Activated CD4-positive, alpha-beta T cell treated with anti-CD3 and anti-CD28 coated beads for 36 hours (primary cell): ENCODE results near the gene ADAP1. TPM values are rescaled to one million over a fixed set of nuclear protein-coding genes. Genes with fewer than 3 reads are reported as not detected.

Source experiments
- ATAC-seq: fragments of 200-7000 bp; cut with Tn5 transposase; one replicate; pipeline ENCODE4 v1.10.0; 2021; ENCODE audit warnings: mild to moderate bottlenecking, moderate library complexity
- CTCF ChIA-PET: fragments of 350-600 bp; sonication (Branson Sonifier 250); formaldehyde crosslinking; loops from one replicate; lab custom pipeline; 2021; ENCODE audit warnings: antibody characterized with exemption; lab: Charles Lee
- POLR2A ChIA-PET: fragments of 350-600 bp; sonication (Branson Sonifier 250); formaldehyde crosslinking; loops from one replicate; lab custom pipeline; 2021; ENCODE audit warnings: antibody characterized with exemption, inconsistent platforms; lab: Charles Lee
- DNase-seq: peaks from one replicate; pipeline ENCODE4 v3.0.0-alpha.2; 2020
- H3K27ac Mint-ChIP-seq: one replicate; pipeline ENCODE4 v1.8.0; 2021; ENCODE audit warnings: mixed read lengths
- H3K27me3 Mint-ChIP-seq: one replicate; pipeline ENCODE4 v1.8.0; 2021; ENCODE audit warnings: mixed read lengths
- H3K36me3 Mint-ChIP-seq: one replicate; pipeline ENCODE4 v1.8.0; 2021; ENCODE audit warnings: low read depth, mixed read lengths
- H3K4me1 Mint-ChIP-seq: one replicate; pipeline ENCODE4 v1.8.0; 2021; ENCODE audit warnings: mixed read lengths
- H3K4me3 Mint-ChIP-seq: one replicate; pipeline ENCODE4 v1.8.0; 2021; ENCODE audit warnings: mild to moderate bottlenecking, moderate library complexity, mixed read lengths
- H3K9me3 Mint-ChIP-seq: one replicate; pipeline ENCODE4 v1.8.0; 2021; ENCODE audit warnings: low read depth, mixed read lengths
- intact Hi-C, 2 experiments: fragments of 100-400 bp; cut with DNase I in 1 of 2; cut with micrococcal nuclease in 1 of 2; formaldehyde crosslinking; loops; one replicate each; pipeline versions ENCODE4 v1.14.2 to v1.15.1; 2022 to 2024; cut with DNase I, micrococcal nuclease
- total RNA-seq, 2 experiments: library from RNA; stranded (reverse); gene quantifications; one replicate each; pipeline ENCODE4 v1.2.3, GENCODE V29; 2021

ADAP1 gene
- total RNA-seq, 2 experiments from 2014 or later, result 13.1 to 14.8 TPM

DNA sequence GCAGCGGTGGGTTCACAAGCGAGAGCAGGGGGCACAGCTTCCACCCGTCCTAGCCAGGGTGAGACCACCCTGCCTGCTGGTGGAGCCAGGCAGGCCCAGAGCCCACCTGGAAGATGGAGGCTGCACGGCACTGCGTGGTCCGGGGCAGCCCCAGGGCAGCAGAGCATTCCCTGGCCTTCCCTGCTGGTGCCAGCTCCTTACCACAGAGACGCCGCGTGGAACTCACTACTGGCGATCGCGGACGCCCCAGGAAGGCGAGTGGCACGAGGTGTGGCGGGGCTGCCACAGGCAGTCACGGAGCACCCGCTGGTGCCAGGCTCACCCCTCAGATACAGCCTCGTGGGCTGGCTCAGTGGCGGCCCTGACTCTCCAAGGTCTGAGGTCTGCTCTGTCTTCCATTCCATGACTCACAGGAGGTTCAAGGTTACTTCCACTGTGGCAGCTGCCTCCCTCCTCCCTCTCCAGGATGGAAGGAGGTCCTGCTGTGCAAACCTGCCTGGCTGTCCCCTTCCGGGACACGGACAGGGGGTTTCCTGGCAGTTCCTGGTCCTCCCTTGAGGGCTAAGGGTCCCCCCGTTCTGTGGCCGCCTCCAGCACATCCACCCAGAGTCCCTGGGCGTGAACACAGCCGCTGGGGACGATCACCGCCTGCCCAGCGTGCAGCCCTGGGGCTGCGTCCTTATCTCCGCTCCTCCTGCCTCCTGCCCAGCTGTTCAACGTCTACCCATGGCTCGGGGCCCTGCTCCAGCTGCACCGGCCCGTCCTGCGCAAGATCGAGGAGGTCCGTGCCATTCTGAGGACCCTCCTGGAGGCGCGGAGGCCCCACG, 31.6 kb upstream of the ADAP1 start:
- intact Hi-C loops, result no loop called here
- ChIA-PET CTCF (no interaction called here), POLR2A (no interaction called here)
- H3K4me3 Mint-ChIP-seq, result no peak overlapping the region
- no peak for ATAC-seq
- no peak overlapping the region for H3K27ac Mint-ChIP-seq
- DNase-seq, result no peak
- no peaks in the 10 kb centered on the region for H3K9me3 Mint-ChIP-seq
- H3K4me1 Mint-ChIP-seq, result no peaks in the 10 kb centered on the region
- peaks cover 2% of the 10 kb centered on the region for H3K27me3 Mint-ChIP-seq
- H3K36me3 Mint-ChIP-seq, result no peaks in the 10 kb centered on the region

DNA sequence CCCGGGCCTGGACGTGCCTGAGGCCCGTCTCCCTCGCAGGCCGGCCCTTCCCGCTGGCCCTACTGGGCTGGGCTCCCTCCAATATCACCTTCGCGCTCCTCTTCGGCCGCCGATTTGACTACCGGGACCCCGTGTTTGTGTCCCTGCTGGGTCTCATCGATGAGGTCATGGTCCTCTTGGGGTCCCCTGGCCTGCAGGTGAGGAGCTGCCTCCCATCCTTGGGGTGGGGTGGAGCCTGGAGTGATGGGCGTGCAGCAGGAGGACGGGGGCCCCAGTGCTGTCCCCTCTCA, 30.6 kb upstream of the ADAP1 start:
- POLR2A ChIA-PET, result no interaction called here
- DNase-seq (no peak), ATAC-seq (no peak)
- Mint-ChIP-seq H3K4me1 (no peaks in the 10 kb centered on the region), H3K36me3 (no peaks in the 10 kb centered on the region), H3K27ac (no peak overlapping the region), H3K4me3 (no peak overlapping the region), H3K27me3 (peaks cover 2% of the 10 kb centered on the region), H3K9me3 (no peaks in the 10 kb centered on the region)
- CTCF ChIA-PET, result no interaction called here
- intact Hi-C loops, result no loop called here

DNA sequence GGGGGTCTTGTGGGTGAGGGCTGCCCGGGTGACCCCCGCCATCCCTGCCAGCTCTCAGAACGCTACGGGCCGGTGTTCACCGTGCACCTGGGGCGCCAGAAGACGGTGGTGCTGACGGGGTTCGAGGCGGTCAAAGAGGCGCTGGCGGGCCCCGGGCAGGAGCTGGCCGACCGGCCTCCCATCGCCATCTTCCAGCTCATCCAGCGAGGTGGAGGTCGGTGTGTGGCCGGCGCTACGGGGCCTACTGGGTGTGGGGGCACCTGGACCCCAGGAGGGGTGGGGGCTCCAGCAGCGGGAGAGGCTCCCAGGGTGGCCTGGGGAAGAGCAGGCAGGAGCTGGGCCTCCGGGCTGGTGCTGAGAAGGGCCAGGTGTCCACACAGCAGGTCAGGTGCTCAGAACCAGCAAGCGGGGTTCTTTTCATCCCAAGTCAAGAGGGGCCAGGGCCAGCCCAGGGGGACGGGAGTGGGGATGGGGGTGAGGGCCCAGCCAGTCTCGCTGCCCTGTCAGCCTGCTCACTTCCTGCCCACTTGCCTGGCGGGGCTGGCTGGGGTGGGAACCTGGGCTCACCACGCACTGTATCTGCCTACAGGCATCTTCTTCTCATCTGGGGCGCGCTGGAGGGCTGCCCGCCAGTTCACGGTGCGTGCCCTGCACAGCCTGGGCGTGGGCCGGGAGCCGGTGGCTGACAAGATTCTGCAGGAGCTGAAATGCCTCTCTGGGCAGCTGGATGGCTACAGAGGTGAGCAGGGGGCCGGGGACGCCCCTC, 30.1 kb upstream of the ADAP1 start:
- Mint-ChIP-seq H3K4me1 (no peaks in the 10 kb centered on the region), H3K36me3 (no peaks in the 10 kb centered on the region), H3K4me3 (no peak overlapping the region), H3K27me3 (peaks cover 2% of the 10 kb centered on the region), H3K27ac (no peak overlapping the region), H3K9me3 (no peaks in the 10 kb centered on the region)
- intact Hi-C loops, result no loop called here
- CTCF ChIA-PET, result no interaction called here
- no peak for ATAC-seq
- DNase-seq, result no peak
- POLR2A ChIA-PET, result no interaction called here

DNA sequence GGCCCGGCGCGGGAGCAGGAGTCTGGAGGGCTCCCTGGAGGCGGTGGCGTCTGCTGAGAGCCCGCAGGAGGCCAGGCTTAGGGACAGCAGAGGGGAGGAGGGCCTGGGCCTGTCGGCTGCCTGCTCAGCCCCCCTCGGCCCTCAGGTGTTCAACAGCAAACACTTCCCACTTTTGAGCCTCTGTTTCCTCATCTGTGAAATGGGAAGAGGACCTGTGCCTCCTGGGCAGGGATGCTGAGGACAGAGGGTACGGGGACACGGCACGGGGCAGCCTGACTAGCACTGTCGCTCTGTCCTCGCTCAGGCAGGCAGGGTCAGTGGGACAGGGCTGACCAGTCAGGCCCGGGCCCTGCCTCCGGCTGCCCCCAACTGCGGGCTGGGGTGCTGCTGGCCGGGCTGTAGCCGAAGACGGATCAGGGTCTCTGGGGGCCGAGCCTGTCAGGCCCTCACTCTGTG, 29.2 kb upstream of the ADAP1 start:
- H3K36me3 Mint-ChIP-seq, result no peaks in the 10 kb centered on the region
- ATAC-seq (no peak), DNase-seq (no peak)
- peaks cover 2% of the 10 kb centered on the region for H3K27me3 Mint-ChIP-seq
- ChIA-PET CTCF (no interaction called here), POLR2A (no interaction called here)
- H3K9me3 Mint-ChIP-seq, result no peaks in the 10 kb centered on the region
- intact Hi-C loops, result no loop called here
- H3K4me3 Mint-ChIP-seq, result no peak overlapping the region
- no peaks in the 10 kb centered on the region for H3K4me1 Mint-ChIP-seq
- H3K27ac Mint-ChIP-seq, result no peak overlapping the region

DNA sequence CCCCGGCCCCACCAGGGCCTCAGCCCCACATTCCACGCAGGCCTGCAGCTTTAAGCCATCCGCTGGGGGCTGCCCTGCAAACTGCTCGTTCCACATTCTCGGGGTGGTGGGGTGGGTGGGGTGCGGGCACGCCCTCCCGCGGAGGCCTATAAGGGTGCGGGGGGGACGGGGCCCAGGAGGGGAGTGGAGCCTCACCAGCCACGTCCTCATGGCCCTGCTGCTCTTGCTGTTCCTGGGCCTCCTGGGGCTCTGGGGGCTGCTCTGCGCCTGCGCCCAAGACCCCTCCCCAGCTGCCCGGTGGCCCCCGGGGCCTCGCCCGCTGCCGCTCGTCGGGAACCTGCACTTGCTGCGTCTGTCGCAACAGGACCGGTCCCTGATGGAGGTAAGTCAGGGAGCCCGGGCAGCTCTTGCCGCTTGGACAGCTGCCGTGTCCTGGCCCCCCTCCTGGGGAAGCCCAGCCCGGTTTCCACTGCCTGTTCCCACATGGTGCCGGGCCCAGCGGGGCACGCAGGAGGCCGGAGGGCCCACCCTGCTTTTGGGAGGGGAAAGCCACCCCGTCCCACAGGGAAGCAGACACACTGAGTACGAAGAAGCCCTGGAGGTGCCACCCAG, 28.6 kb upstream of the ADAP1 start, which contains the start of gene CYP2W1:
TSS of gene CYP2W1 (plus strand) at position 178 of the 612 bp plus-strand sequence. CDS start at position 209, 31 bp downstream.
- no peak within 1 kb of the TSS for H3K4me3 Mint-ChIP-seq
- ATAC-seq (no peak), DNase-seq (no peak)
- no peaks in the 10 kb centered on the region for H3K9me3 Mint-ChIP-seq
- H3K4me1 Mint-ChIP-seq, result no peaks in the 10 kb centered on the region
- H3K27ac Mint-ChIP-seq, result no peak within 1 kb of the TSS
- ChIA-PET CTCF (no interaction called here), POLR2A (no interaction called here)
- intact Hi-C loops, result no loop called here
- no peaks in the 10 kb centered on the region for H3K36me3 Mint-ChIP-seq
- peaks cover 2% of the 10 kb centered on the region for H3K27me3 Mint-ChIP-seq

DNA sequence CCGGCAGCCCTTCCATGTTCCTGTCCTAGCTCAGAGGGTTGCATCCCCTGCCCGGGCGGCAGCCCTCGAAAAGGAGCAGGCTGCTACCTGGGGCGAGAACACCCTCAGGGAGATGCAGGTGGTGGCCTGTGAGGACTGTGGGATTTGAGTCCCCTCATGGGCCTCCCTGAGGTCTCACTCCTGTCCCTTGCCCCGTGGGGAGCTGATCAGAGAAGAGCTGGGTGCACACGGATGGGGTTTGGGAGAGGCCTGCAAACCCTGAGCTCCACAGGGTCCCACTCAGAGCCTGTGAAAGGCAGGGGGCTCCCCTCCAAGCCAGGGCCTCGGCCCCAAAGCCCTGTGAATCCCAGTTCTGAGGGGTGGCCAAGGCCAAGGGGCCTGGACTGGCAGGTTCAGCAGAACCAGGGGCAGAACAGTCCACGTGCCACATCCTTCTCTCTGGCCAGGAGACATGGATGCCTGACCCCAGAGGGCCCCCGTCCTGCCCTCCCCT, 28.1 kb upstream of the ADAP1 start:
- Mint-ChIP-seq H3K27me3 (peaks cover 2% of the 10 kb centered on the region), H3K4me1 (no peaks in the 10 kb centered on the region), H3K36me3 (no peaks in the 10 kb centered on the region), H3K27ac (no peak overlapping the region), H3K4me3 (no peak overlapping the region), H3K9me3 (no peaks in the 10 kb centered on the region)
- DNase-seq (no peak), ATAC-seq (no peak)
- intact Hi-C loops, result no loop called here
- ChIA-PET CTCF (no interaction called here), POLR2A (interaction anchor here (0.6 kb wide), 1 partner anchor 8 kb away, joined by 3 read pairs; no protein-coding TSS in a partner anchor)

DNA sequence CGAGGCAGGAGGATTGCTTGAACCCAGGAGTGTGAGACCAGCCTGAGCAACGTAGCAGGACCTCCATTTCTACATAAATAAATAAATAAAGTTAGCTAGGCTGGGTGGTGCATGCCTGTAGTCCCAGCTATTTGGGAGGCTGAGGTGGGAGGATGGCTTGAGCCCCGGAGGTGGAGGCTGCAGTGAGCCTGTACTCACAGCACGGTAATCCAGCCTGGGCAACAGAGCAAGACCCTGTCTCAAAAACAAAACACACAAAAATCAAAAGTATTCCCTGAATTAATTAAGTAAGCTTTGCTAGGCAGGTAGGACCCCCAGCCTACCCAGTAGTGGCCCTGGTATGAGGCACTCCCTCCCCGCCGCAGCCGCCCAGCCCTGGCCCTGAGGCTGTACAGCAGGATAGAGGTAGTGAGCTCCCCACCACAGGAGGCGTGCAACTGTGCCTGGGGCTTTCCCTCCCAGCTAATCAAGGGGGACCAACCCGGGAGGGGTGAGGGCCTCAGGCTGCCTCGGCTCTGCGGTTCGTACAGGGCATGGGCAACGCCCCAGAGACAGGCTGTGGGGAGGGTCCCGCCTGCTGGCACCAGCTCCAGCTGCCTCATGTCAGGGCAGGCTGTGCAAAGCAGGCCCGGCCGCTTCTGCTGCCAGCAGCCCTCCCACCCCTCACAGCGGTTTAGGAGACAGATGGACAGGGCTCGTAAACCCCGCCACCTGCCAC, 27.5 kb upstream of the ADAP1 start:
- ChIA-PET POLR2A (interaction anchor here (0.6 kb wide), 1 partner anchor 8 kb away, joined by 3 read pairs; no protein-coding TSS in a partner anchor), CTCF (interaction anchor here (0.7 kb wide), 1 partner anchor 122 kb away, joined by 3 read pairs; no protein-coding TSS in a partner anchor)
- Mint-ChIP-seq H3K4me3 (no peak overlapping the region), H3K36me3 (no peaks in the 10 kb centered on the region), H3K27me3 (peaks cover 2% of the 10 kb centered on the region), H3K9me3 (no peaks in the 10 kb centered on the region), H3K27ac (no peak overlapping the region), H3K4me1 (no peaks in the 10 kb centered on the region)
- ATAC-seq (no peak), DNase-seq (no peak)
- intact Hi-C loops, result no loop called here

DNA sequence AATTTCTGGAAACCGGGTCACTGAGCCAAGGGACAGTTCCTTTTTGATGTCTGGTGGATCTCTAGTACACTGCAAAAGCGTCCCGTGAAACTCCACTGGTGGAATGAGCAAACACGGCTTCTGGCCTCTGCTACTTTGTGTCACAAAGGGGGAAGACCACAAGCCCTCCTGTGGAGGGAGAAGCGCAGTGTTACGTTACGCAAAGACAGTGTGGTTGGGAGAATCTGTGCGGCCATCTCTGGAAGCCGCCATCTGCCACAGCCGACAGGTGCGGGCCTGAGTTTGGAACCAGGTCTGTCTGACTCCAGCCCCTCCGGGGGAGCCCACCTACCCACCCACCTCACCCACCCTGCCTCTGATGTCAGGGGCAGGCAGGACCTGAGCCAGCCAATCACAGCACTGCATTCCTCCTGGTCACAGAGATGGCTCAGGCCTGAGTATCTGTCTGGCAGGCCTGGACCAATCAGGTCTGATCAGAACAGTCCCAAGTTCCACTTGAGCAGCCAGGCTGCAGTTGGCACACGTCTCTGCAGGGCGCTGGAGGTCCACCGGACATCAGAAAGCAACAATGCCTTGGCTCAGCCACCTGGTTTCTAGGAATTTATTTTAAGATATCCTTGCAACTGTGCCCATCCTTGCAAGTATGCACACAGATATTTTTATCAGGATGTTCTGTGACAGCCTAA, 25.5 kb upstream of the ADAP1 start:
- intact Hi-C loops, result loop anchor here (5.0 to 10.0 kb wide), 2 partner anchors 62 to 165 kb away; partner anchors contain the start of gene GPR146 (in 1 of the 2)
- ATAC-seq, result no peak
- CTCF ChIA-PET, result no interaction called here

DNA sequence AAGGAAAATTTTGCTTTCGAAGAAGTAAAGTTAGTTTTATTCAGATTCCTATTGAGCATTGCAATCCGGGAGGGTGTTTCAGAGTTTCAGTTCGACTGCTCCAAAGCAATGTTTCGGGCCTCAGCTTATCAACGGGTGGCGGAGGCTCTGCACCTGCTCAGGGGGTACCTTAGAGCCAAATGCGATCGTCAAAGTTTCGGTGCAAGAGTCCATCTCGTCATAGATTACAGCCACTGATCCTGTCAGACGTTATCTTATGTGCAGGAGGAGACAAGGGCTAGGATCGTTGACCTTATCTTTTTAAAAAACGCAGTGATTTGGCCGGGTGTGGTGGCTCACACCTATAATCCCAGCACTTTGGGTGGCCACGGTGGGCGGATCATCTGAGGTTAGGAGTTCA, 24.7 kb upstream of the ADAP1 start:
- H3K27me3 Mint-ChIP-seq, result no peaks in the 10 kb centered on the region
- POLR2A ChIA-PET, result no interaction called here

More for the DNA sequence above, 25.5 kb upstream of the ADAP1 start:
- Mint-ChIP-seq H3K9me3 (no peaks in the 10 kb centered on the region), H3K27me3 (no peaks in the 10 kb centered on the region), H3K4me1 (no peaks in the 10 kb centered on the region), H3K27ac (no peak overlapping the region), H3K36me3 (no peaks in the 10 kb centered on the region), H3K4me3 (no peak overlapping the region)
- POLR2A ChIA-PET, result no interaction called here
- DNase-seq, result no peak

DNA sequence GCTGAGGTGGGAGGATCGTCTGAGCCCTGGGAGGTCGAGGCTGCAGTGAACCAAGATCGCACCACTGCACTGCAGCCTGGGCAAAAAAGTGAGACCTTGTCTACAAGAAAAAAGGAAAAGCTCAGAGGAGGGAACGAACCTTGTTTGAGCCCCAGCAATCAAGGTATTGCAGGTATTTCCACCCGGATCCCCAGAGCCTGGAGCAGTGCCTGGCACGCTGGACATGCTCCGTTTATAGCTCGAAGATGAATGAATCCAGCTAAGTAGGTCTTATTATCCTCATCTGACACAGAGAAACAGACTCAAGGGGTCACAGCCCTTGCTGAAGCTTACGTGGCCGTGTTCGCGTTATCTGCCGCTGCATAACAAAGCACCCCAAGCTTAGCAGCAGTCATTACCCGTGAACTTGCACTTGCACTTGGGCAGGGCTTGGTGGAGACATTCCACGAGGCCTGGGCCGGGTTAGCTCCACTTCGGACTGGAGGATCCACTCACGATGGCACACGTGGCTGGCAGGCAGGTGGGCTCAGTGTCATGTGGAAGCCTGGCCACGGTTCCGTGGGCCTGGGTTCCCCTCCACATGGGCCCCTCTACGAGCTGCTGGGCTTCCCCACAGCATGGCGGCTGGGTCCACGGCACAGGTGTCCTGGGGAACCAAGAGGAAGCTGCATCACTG, 24.1 kb upstream of the ADAP1 start:
- Mint-ChIP-seq H3K36me3 (peaks cover 6% of the 10 kb centered on the region), H3K4me3 (no peak overlapping the region), H3K27ac (no peak overlapping the region), H3K27me3 (no peaks in the 10 kb centered on the region), H3K4me1 (peaks cover 5% of the 10 kb centered on the region), H3K9me3 (no peaks in the 10 kb centered on the region)
- ChIA-PET CTCF (interaction anchor here (0.6 to 1.5 kb wide), 4 partner anchors 13 to 109 kb away, joined by 3 to 9 read pairs (median 3); partner anchors contain the start of gene GPER1), POLR2A (no interaction called here)
- DNase-seq (no peak), ATAC-seq (no peak)
- intact Hi-C loops, result loop anchor here (5.0 to 10.0 kb wide), 2 partner anchors 64 to 164 kb away; partner anchors contain the start of gene GPR146 (in 1 of the 2)

More for the DNA sequence above, 24.7 kb upstream of the ADAP1 start:
- Mint-ChIP-seq H3K4me3 (no peak overlapping the region), H3K4me1 (peaks cover 3% of the 10 kb centered on the region), H3K36me3 (peaks cover 5% of the 10 kb centered on the region), H3K9me3 (no peaks in the 10 kb centered on the region), H3K27ac (no peak overlapping the region)
- intact Hi-C loops, result loop anchor here (5.0 to 10.0 kb wide), 2 partner anchors 63 to 164 kb away; partner anchors contain the start of gene GPR146 (in 1 of the 2)
- no peak for DNase-seq
- ATAC-seq, result no peak
- CTCF ChIA-PET, result interaction anchor here (0.6 to 1.5 kb wide), 2 partner anchors 14 to 109 kb away, joined by 3 to 9 read pairs; partner anchors contain the start of gene GPER1
